GM19328 (cell line): Measurements from ENCODE around the gene PNPLA3.

Experiments used
- ATAC-seq: cut with Tn5 transposase; IDR thresholded peaks from one replicate; pipeline ENCODE4 v1.9.1; 2021; ENCODE audit warnings: mild to moderate bottlenecking, moderate library complexity; ENCODE audit not compliant: unreplicated experiment

Gene PNPLA3

DNA sequence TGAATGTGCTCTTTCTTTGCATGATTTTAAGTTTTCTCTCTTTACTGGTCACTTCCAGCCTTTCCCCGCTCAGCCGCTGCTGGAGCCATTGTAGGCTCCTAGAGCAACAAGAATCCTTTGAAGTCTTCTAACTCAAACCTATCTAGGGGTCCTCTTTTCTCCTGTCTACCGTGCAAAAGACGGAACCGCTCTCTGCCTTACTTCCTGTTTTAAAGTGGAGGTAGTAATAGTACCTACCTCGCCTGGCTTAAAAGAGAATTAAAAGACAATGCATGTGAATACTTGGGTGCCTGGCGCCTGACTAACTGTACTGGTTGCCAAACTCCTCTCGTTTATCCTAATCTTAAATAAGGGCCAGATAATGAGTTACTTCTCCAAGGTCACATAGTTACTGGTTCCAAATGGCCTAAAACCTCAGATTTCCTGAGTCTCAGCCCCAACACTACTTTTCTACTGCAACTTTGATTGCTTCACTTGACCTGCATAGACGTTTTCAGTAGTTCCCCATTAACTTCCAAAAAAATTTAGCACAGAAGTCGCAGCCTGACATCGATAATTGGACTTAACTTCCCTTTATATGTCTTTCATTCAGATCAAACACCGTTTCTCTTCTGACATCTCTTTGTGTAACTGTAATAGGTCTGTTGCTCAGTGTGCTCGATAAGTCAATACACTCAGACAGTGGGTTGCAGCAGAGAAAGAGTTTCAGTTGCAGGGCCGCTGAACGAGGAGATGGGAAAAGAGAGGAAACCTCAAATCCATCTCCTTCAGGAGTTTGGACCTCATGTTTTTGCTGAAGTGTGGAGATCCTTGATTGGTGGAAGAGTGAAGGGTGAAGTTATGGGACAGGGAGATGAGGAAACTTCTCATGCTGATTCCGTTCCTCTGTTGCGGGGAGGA is 32.5 kb downstream of the PNPLA3 start:
- ATAC-seq, result no peak

- ATAC-seq, result no peak
Measured at GRCh38 chr22:43956805-43957463, 33.3 kb downstream of the PNPLA3 start.

DNA sequence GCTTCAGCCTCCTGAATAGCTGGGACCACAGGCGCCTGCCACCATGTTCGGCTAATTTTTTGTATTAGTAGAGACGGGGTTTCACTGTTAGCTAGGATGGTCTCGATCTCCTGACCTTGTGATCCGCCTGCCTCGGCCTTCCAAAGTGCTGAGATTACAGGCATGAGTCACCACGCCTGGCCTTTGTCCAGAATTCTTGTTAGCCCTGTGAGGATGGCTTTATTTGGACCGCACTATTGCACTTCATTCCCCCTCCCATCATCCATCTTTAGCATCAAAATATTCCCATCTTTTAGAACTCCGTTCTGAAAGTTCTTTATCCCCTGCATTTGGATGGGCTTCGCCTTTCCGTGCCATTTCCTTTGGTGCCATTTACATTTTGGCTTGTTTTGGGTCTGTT is 34.3 kb downstream of the PNPLA3 start:
- no peak for ATAC-seq

DNA sequence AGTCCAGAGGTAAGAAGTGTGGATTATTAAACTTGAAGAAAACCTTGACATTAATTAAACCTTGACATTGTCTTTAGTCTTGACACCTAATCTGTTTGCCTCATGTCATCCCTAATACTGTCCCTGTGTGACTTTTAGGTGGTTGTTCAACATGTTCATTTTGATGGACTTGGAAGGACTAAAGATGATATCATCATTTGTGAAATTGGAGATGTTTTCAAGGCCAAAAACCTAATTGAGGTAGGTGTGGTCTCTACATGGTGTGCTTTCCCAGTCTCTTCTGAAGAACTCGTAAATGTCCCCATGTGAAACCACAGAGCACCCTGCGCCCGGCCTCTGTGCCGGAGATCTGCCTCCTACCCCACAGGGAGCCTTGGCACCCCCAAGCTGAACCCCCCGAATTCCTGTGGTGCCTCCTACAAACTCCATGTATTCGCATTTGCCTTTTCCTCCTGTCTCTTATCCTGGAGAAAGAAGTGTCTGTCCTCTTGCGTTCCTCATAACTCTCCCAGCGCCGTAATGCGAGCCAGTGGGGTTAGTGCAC is 40.8 kb downstream of the PNPLA3 start:
- no peak for ATAC-seq

DNA sequence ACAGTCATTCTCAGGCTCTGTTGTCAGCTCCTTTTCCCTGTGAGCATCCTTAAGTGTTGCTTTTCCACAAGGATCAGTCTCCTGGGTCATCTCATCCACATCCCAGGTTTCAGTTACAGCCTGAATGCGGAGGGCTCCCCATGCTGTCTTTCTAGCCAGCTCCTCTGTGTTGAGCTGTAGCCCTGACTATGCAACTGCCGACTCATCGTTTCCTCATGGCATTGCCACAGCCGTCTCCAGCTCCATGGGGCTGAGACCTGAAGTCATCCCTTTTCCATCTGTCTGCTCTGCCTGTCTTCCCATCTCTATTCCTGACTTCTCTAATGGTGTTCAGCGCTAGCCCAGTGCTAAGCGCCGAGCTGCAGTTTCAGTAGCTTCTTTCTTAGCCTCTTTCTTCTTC is 43.5 kb downstream of the PNPLA3 start:
- no peak for ATAC-seq

DNA sequence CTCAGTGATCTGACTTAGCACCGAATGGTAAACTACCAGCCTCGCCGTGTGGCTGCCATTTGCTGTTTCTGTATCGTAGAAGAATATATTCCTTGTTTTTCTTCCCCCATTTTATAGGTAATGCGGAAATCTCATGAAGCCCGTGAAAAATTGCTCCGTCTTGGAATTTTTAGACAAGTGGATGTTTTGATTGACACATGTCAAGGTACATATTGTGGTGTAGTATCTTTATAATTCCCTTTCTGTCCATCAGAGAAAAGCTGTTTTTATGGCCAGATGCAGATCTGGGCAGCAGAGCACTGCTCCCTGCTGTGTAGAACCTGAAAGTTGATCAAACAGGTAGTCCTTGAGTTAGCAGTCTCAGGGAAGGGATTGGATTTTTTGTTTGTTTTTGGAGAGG is 45.0 kb downstream of the PNPLA3 start:
- ATAC-seq, result no peak

DNA sequence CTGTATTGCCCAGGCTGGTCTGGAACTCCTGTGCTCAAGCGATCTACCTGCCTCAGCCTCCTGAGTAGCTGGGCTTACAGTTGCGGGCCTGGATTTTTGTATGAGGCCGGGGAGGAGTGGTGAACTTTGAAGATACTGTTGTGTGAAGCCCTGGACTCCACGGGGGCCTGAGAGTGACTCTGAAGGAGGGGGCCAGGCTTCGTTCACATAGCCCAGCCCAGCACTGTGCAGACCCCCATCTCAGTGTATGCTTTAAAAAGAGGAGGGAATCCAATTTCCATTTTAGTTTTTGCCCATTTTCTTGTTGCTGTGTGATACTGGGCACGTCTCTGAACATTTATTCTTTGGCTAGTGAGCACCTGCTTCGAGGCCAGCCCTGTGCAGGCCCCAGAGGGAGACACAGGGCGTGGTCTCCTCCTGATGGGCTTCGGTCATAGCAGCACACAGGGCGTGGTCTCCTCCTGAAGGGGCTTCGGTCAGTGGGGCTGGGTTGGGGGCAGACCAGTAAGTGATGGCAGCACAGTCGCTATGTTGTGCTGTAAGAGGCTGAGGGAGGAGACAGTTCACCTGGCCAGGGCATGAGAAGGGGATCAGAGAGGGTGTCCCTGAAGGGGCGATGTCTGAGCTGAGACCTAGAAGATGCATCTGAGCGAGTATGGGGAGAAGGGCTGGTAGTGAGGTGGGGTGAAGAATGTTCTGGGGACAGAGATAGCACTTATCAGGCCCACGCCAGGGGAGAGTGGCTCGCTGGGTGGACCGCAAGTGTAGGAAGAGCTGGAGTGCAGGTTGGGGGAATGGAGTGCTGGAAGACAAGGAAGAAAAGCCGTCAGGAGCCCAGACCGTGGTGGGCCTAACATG is 45.6 kb downstream of the PNPLA3 start:
- no peak for ATAC-seq

- ATAC-seq, result no peak
Measured at GRCh38 chr22:43969989-43970755, 46.6 kb downstream of the PNPLA3 start.

DNA sequence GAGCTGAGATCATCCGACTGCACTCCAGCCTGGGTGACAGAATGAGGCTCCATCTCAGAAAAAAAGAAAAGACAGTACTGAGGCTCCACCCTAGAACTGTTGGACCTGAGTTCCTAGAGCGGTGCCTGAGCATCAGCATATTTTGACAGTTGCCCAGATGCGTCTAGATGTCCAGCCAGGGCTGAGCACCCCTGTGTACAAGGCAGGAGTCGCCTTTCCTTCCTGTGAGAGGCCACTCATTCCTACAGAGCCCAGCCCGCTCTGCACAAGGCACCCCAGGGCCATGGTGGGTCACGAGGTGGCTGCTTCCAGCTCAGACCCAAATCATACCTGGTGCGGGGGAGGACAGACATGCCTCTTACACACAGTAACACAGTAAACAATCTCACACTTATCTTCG is 47.5 kb downstream of the PNPLA3 start:
- ATAC-seq, result no peak

- no peak for ATAC-seq
Measured at GRCh38 chr22:43972931-43973462, 49.4 kb downstream of the PNPLA3 start.

DNA sequence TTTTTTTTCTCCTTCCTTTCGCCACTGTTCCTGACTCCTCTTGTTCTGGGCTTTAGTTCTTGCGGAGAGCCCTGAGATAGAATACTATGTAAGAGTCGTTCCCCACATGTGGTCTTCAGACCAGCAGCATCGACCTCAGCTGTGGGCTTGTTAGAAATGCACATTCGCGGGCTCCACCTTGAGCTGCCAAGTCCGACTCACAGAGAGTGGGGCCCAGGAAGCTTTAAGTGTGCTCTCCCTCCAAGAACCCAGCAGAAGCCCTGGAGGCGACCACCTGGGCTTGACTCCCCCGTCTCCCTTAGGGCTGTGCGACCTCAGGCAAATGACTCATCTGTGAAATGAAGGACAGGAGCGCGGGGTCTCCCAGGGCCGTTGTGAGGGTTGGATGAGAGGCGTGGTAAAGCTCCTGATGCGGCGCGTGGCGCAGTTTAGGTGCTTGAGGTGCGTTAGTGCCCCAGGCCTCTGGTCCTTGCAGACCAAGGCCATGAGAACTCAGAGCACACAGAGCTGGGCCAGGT is 50.5 kb downstream of the PNPLA3 start:
- no peak for ATAC-seq

GRCh38 chr22:43975041-43975440 is 51.4 kb downstream of the PNPLA3 start:
- no peak for ATAC-seq

- ATAC-seq, result no peak
Measured at GRCh38 chr22:43976861-43977795, 53.5 kb downstream of the PNPLA3 start.

GRCh38 chr22:43978558-43978957 is 55.0 kb downstream of the PNPLA3 start:
- no peak for ATAC-seq

DNA sequence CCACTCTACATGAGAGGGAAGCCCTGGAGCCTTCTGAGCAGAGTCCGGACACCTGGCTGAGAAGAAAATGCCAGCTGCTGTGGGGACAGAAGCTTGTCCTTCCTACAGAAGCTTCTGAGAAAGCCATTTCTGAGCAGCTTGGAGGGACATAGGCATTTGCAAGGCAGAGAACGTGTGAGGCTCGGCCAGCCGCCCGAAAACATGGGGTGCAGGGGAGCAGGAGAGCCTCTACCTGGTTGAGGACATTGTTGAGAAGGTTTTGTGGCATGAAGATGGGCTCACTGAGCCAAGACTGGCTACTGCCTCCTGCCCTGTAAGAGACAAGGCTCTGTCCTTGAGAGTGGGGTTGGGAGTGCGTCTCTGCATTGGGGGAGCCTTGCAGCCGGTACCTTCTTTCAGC is 57.0 kb downstream of the PNPLA3 start:
- ATAC-seq, result no peak

DNA sequence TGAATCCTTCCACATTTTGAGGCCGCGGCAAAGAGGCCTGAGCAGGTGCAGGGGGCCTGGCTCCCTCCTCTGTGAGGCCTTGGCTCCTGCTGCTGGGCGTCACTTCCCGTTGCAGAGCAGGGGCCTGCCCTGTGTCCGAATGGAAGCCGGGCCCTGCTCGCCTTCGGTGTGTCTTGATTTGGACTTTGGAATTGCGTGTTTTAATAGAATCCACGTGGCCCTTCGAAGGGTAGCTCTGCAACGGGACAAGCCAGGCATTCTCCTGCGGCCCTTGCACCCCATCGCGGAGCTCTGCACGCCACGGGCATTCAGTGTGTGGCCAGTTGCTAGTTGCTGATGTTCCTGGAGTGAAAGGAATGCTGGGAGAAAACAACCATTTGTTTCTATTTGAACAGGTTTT is 57.4 kb downstream of the PNPLA3 start:
- no peak for ATAC-seq

- ATAC-seq, result no peak
Measured at GRCh38 chr22:43983808-43984207, 60.2 kb downstream of the PNPLA3 start.

GRCh38 chr22:43985532-43985931 is 61.9 kb downstream of the PNPLA3 start:
- no peak for ATAC-seq
